Putamen (tissue), 1 donor: ENCODE measurements around the gene RIPOR2.
A peak's percentile ranks its signal among the peaks of the same experiment; 100 is the strongest.
"Not testable (repeated sequence)": the region's sequence is repeated elsewhere in the genome, so short reads cannot be mapped to it uniquely, and the experiment has no call there.

Experiments used
- DNase-seq: peaks from one replicate; pipeline ENCODE4 v3.0.0-alpha.2; 2016; ENCODE audit warnings: low spot score

The RIPOR2 gene

DNA sequence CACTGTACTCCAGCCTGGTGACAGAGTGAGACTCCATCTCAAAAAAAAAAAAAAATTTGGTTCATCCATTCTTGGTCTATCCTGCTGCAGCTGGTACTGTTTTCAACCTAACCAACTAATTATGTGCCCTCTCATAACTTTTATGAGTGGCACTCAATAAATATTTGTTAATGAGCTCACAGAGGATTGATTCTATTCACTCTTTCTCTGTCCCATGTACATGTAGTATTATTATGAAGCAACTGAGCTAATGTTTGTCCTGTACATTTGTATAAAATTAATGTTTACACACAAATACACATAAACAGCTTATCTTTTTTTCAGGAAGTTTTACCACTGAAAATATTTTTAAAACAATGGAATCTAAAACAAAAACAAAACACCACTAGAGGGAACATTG, 10.1 kb downstream of the RIPOR2 start:
- DNase-seq: no peak

DNA sequence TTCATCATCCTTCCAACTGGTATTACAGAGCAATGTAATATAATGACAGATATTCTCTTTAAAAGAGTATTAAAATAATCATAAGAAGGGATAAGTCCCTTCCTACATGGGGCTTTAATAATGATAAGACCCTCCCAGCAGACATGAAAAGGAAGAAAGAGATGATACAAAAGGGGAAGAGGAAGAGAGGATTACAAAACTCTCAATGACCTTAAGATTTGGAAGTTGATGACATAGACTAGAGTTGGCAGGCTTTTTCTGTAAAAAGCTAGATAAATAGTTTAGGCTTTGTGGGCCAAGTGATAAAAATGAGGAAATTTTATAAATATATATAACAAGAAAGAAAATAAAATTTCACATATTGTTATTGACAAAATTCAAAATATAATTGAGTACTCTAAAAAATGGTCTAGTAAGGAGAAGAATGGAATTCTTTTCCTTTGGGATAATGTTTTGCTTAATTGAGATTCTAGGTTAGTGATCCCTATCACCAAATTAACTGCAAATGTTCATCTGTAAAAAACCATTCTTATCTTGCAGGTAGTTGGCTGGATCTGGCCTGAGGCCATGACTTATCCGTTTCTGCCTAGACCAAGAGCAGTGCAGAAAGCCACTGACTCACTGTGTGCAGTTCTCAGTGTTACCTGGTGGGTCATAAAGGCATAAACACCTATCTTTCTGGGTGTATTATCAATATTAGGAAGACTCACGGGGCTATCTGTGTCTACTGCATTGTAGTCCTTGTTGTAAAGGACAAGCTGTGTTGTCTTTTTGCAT, 11.0 kb downstream of the RIPOR2 start:
- no peak for DNase-seq

DNA sequence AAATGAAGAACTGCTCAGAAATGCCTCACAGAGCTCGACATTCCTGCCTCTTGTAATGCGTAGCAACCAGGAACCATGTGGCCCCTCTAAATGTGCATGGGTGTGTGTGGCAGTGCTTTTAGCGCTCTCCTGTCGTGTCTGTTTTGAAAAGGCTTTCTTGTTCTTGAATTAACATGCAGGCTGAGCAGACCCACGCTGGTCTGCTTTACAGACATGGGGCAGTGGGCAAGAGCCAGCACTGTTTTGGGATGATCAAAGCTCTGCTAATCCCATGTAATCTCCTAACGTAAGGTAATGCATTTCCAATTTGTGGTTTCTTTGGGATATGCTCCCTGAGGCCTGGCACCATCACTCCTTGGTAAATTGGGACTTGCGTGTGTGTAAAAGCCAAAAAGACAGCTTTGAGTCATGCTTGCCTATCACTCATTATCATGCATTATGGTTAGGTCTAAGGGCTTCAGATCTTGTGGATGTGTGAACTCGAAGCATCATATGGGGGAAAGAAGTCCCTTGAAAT, 11.8 kb downstream of the RIPOR2 start:
- no peak for DNase-seq

DNA sequence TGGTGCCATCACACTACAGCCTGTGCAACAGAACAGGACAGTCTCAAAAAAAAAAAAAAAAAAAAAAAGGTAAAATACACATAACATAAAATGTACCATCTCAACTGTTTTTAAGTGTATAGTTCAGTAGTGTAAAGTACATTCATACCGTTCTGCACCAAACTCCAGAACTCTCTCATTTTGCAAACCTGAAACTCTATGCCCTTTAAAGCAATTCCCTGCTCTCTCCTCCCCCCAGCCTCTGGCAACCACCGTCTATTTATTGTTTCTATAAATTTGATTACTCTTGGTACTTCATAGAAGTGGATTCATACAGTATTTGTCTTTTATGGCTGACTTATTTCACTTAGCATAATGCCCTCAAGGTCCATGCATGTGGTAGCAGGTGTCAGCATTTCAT, 12.9 kb downstream of the RIPOR2 start:
- DNase-seq: no peak

DNA sequence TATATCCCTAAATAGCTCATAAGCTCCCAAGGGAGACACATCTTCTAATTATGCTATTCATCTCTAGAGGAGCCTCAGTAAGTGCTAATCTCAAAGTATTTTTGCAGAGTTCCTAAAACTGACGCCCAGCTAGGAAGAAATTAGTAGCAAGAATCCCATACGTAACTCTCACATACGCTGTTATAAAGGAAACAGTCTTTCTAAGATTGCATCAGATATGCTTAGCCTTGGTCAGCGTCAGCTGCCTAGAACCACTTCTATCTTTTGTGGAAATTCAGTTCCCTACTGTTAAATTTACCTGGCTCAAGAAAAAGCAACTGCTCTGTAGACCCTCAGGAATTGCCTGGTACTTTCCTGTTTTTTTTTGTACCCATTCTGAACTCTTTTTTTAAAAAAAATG, 13.6 kb downstream of the RIPOR2 start:
- no peak for DNase-seq

DNA sequence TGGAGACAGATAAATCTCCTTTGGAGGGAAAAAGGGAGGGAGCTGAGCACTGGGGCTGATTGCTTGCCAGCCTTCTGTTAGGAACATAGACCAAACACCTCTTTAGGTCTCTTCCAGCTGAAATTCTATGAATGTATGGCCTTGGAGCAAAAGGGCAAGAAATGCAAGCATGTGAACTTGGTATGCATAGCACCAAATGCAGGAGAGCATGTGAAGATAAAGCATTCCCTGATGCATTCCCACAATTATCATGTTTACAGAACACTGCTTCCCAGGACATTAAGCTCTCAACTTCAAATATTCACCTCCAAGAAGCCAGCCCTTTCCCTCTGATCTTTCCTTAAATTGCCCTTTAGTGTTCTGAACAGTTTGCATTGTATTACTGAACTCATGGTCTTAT, 15.6 kb downstream of the RIPOR2 start:
- DNase-seq: no peak

DNA sequence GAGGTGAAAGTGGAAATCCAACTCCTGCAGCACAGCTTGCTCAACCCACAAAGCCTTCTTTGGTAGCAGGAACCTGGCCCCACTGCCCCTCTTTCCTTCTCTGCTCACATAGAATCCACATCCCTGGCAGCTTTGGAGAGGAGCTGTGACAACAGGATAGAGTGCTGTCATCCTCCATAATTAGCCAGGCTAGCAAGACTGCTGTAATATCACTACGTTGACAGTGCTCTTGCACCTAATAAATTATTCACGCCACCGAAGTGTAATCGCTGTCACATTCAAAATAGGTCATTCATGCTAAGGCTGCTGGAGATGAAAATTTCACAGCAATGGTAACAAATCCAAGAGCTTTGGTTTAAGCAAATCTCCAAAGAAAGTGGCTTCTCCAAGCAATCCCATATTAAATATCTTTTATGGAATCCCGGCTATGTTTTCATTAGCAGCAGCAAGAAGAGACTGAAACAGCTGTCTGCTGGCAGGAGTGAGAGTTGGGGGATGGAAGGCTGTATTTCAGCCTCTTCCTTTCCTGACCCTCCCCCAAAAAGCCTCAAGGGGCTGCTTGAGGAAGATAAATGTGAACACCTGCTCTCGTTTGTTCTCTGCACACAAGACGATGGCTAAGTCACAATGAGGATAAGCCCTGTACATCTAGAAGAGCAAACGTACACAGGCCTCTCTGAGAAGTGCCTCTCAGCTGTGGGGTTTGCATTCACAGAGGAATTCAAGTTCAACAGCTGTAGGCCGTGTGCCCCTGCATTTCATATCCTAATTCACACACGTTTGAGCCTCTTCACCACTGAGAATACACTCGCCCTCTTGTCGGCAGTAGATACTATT, 16.5 kb downstream of the RIPOR2 start:
- DNase-seq: peak; percentile 48

DNA sequence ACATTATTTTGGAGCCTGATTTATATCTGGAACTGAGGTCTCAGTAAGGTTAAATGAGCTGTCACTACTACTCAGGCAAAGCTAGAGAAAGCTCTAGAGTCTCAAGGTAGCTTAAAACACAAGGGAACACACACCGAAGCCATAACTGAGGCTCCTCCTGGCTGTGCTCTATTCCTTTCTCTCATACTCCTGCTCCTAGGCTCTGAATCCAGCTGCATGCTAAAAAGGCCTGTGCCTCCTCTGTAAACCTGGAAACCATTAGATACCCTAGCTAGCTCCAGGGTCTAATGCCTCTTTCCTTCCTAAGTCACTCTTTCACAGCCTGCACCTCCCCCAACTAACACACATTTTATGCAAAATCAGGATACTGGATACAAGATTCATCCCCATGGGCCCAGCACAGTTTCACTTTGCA, 17.1 kb downstream of the RIPOR2 start:
- DNase-seq: no peak

DNA sequence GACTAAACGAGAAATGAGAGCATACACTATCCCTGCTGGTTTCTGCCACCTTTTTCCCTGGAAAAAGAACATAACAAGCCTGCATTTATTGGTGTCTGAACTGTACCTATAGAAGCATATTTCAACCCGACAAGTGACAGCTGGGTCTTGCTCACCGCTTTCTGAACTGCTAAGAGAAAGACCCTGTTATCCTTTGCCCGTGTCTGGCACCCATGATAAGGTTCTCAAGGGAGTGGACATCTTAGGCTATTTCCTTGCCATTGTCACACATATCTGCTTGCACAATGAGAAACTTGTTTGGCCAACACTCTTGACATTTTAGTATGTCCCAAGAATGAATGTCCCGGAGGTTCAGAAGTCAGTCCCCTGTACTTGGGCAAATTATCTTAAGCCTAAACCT, 19.3 kb downstream of the RIPOR2 start:
- DNase-seq: no peak

DNA sequence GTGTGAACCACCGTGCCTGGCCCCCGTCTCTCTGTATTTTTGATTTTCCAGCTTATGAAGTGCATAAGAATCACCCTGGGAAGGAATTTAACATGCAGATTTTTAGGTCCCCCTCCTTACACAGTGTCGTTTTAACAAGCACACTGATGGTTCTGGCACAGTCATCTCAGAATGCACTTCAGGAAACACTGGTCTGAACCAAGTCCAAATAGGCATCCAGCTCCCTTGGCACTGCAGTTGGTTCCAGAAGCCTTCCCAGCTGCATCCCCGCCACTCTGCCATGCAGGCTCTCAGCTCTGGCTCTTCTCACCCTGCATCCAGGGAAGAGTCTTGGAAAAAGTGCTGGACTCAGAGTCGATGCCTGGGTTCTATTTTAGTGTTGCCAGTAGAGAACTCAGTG, 20.1 kb downstream of the RIPOR2 start:
- no peak for DNase-seq

DNA sequence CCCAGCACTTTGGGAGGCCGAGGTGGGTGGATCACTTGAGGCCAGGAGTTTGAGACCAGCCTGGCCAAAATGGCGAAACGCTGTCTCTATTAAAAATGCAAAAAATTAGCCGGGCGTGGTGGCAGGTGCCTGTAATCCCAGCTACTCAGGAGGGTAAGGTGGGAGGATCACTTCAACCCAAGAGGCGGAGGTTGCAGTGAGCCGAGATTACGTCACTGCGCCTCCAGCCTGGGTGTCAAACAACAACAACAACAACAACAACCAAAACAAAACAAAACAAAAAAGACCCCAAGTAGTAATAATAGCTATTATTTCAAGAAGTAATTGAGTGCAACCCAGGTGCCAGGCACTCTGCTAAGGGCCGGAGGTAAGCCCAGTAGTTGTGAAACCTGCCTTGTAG, 21.7 kb downstream of the RIPOR2 start:
- not testable (repeated sequence) for DNase-seq

DNA sequence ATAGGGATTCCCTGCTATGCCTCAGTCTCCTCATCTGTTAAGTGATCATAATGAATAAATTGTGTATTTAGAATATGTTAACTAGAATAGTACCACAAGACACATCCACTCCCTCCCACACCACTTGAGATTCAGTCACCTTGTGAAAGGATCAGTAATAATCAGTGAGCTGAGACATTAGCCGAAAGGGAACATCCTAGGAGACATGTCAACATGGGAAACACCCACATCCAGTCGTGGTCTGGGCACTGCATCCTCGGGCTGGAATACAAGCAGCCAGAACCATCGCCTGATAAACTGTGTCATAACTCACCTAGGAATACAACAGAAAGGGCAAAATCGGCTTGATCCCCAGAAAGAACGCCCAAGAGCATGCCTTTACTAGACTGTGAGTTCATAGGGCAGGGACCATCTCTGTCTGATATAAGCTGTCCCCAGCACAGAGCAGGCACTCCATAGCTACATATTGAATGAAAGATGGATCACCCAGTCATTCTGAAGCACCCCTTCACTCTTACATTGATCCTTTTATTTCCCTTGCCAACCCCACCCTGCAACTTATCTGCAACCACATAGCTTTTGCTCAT, 23.9 kb downstream of the RIPOR2 start:
- DNase-seq: no peak

DNA sequence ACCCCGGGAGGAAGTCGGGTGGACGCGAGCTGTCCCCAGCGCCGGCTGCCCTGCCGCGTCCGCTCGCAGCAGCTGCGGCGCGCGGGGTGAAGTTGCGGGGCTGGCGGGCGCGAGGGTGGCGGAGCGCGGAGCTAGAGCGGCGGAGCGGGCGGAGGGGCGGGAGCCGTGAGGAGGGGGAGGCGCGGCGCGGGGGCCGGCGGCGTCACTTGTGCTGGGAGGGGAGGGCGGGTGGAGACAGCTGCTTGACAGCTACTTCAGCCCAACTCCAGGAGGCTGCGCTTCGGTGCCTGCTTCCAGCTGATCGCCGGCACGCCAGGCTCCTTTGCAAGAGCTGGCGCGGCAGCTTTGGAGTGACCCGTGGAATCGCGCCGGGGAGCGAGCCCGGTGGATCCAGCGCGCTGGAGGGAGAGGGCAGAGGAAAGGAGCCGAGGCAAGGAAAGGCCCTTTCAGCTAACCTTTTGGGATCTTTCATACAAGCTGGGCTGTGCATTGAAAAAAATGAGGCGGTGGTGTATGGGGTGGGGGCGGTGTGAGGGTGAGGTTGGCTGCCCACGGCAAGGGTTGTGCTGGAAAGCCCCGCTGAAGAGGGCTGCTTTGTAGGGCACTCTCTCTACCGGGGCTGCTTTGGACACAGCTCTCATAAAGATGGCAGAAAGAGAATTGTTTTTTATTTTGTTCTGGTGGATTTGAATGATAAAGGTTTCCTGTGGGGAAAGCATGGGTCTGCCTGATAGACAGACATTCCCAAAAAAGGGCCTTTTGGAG, 24.6 kb downstream of the RIPOR2 start:
- peak; percentile 57 for DNase-seq

DNA sequence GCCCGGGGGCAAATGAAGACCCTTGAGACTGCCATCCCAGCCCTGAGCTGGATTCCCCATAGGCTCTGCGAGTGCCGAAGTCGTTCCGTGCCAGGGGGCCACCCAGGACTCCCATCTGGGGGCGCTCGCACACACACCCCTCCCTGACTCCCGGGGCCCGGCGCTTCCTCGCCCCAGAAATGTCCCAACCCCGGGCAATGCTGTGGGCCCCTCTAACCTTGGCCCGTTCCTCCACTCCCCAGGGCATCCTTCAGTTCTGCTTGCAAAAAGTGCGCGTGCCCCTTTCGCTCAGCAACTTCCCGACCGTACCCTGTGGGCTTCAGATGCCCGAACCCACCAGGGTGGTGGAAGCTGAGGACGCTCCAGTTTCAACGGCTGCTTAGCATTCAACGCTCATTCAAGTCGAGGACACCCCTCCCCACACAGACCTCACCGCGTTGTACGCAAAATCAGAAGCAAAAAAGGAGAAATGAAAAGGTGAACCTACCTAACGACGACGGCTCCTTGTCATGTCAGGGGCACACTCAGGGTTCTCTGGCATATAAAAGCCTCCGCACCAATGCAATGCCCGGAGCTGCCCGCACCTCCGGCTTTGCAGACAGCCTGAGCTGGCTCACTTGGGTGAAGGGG, 25.3 kb downstream of the RIPOR2 start:
- DNase-seq: peak; percentile 52

DNA sequence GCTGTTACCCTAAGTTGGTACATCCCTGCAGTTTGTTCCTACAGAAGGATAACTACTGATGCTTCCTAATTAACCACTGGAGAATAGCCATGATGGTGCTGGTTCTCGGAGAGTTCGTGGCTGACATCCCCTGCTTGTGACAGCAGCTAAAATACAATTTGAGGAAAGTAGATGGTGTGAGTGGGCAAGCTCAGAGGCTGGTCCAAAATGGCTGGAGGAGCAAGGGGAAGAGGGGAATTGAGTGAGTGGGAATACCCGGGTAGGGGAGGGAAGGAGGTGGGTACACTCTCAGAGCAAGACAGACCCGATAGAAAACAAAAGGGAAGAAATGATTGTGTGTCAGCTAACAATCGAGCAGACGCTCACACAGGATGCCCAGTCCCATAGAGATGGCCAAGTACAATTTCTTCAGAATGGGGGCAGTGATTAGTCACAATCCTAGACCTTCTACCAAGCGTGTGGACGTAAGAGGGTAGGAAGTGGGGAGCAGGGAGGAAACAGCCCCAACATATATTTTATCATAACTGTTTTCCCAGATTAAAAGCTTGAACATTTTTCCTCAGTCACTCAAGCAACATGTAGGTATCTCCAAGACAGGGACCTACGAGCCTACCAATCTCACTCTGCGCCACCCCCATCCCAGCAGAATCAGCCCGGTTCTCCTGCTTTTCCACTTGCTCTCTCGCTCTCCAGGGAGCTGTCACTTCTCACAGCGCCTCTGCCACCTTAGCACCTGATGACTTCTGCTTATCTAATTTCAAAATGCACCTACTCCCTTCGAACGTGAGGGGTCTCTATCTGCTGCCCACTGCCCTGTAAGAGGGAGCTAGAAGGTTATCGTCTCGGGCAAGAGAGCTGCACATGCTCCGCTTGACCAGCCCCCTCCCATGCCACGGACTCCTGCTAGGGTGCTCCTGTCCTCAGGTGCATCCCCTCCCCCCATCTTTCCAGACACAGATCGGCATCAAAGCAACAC, 26.2 kb downstream of the RIPOR2 start:
- peak; percentile 60 for DNase-seq

DNA sequence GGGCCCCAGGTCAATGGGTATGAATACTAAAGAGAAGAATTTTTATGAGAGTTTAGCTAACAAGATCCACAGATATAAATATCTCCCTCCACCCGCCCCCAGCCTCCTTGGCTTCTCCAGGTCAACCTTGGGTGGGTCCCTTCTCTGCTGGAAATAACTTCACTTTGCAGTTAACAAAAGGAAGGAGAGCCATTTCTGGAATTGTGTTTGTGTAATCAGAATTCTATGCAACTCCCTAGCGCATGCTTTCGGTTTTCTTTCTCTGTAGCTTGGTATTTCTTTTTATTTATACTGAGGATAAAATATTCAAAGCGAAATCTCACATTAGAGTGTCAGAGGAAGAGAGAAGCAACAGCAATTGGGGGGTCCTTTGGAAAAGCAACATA, 27.1 kb downstream of the RIPOR2 start:
- no peak for DNase-seq

DNA sequence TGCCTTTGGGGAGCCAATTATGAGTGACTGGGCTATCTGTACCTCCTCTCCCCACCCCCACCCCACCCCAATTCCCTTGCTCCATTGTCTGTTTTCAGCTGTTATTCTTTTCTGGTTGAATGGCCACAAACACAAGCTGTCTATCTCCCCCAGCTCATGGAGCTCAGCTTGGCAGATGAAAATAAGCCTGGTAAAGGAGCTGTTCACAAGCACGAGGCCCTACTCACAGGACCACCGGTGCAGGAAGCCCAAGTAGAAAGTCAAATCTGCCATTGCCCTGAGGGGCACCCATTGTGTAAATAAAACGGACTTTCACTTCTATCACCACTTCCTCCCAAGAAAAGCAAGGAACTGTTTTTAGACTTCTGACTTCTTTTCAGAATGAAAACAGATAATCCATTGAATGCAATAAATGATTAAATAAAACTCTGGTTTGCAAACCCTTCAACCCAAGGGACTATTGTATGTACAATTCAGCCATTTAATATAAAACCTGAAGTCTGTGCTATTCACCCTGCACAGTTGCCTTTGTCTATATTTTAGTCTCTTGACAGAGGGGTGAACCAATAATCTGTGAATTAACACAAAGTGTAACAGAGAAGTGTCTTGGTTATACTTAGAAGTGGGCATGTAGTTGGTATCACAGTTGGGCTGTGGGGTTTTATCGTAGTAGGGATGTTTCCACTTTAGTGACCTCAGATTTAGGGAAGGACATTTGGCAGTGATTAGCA, 27.7 kb downstream of the RIPOR2 start:
- no peak for DNase-seq

DNA sequence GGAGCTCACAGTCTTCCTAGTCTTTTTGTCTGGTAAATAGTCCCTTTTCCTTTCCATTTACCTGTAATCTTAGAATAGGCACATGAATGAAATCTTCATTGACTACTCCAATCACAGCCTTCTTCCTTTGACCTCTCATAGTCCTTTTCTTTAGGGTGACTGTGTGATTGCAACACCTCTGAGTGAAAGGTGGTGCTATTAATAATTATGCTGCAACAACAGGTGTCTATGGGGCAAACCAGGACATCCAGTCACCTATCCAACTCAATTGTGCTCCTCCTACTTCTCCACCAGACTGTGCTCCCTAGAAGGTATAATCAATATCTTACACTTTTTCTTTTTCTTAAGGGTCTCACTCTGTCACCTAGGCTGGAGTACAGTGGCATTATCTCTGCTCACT, 29.4 kb downstream of the RIPOR2 start:
- no peak for DNase-seq

DNA sequence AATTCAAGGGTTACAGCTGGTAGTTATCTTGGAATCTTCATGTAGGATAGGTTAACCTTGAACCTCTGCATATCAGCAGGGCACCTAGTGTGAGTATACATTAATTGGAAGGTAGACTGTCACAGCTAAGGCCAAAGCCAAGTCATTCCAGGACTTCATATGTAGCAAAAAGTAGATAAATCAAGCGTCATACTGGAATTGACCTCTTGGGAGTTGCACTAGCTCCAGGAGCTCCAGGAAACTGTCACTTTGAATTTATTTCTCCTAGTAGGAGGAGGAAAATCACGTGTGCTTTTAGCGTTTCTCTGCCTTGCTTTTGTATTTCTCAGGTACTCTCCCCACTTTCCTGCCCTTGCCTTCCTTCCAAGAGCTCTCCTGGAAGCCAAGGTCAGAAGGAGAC, 30.3 kb downstream of the RIPOR2 start:
- DNase-seq: no peak

DNA sequence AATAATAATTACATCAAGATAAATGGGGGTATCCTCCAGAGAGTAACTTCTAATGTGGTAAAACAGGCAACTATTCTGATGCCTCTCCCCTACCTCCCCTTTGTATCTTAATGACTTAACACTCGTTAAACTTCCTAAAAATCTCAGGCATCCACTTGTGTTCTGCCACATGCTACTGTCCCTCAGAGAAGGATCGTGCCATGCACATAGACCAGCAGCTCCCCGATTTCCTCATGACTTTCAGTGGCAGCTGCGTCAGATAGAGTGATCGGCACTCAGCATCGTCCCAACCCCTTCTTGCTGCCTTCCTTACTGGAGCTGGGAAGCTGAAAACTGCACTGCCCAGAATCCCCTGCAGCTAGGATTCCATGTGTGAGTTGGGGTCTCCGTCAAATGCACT, 32.1 kb downstream of the RIPOR2 start:
- DNase-seq: no peak
